ENCODE data around the gene ADGRF5. TPM values are rescaled to one million over a fixed set of nuclear protein-coding genes. Genes with fewer than 3 reads are reported as not detected.

Gene ADGRF5
- total RNA-seq, 4 donors from 2014 or later: 4.4 to 13.0 (median 8.4) TPM

DNA sequence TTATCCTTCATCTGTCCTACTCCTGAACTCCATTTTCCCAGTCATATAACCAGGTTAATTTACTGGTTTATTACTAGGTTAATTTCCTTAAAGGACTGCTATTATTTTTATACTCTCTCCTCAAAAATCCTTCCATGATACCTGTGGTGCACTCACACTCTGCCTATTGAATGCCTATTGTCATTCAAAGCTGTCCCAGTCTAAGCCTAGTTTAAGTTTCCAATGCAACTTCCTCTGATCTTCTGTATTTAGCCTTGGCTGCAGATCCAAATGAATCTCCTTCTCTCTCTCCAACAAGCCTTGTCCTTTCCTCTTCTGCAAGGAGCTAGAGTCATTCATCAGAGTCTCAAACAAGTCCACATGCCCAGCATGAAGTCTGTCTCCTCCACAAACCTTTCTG, 41.3 kb upstream of the ADGRF5 start:
- H3K27me3 ChIP-seq: peaks cover 2% of the 10 kb centered on the region

DNA sequence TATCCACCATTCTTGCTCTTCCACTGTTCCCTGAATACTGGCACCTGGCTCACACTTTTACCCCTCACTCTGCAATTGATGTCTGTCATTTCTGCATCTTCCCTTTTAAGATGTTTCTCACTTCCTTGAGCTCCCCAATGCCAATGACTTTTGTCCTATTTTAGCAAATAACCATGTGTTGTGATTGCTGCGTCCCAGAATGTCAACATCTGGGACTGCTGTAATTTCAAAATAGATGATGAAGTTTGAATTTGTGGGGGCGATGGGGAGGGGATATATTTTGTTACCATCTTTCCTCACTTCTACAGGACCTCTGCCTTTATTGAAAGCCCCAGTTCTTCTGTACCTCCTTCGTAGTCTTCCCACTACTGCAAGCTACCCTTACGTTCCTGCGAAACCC, 40.0 kb upstream of the ADGRF5 start:
- Histone ChIP-seq H3K27ac (no peak overlapping the region), H3K27me3 (peaks cover 2% of the 10 kb centered on the region), H3K9me3 (no peaks in the 10 kb centered on the region), H3K4me3 (no peak overlapping the region), H3K4me1 (no peaks in the 10 kb centered on the region), H3K36me3 (no peaks in the 10 kb centered on the region)
- WGBS: 84% methylated on average over 5 of the region's 5 CpGs
- no peak for DNase-seq (ENCODE audit: low spot score in 2 of 2)
- TF ChIP-seq, protein P1, sequence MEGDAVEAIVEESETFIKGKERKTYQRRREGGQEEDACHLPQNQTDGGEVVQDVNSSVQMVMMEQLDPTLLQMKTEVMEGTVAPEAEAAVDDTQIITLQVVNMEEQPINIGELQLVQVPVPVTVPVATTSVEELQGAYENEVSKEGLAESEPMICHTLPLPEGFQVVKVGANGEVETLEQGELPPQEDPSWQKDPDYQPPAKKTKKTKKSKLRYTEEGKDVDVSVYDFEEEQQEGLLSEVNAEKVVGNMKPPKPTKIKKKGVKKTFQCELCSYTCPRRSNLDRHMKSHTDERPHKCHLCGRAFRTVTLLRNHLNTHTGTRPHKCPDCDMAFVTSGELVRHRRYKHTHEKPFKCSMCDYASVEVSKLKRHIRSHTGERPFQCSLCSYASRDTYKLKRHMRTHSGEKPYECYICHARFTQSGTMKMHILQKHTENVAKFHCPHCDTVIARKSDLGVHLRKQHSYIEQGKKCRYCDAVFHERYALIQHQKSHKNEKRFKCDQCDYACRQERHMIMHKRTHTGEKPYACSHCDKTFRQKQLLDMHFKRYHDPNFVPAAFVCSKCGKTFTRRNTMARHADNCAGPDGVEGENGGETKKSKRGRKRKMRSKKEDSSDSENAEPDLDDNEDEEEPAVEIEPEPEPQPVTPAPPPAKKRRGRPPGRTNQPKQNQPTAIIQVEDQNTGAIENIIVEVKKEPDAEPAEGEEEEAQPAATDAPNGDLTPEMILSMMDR (IDR thresholded peaks at IDR 0.05): no peak

More for the DNA sequence above, 41.3 kb upstream of the ADGRF5 start:
- H3K36me3 ChIP-seq: no peaks in the 10 kb centered on the region
- no peak overlapping the region for H3K4me3 ChIP-seq
- H3K27ac ChIP-seq: no peak overlapping the region
- no peak for TF ChIP-seq POLR2AphosphoS5 (IDR thresholded peaks at IDR 0.05)
- no peak for TF ChIP-seq EP300 (IDR thresholded peaks at IDR 0.05)
- TF ChIP-seq POLR2A (IDR thresholded peaks at IDR 0.05): no peak
- TF ChIP-seq, protein P1 (IDR thresholded peaks at IDR 0.05): no peak
- no peak for DNase-seq (ENCODE audit: low spot score in 2 of 2)
- H3K9me3 ChIP-seq: no peaks in the 10 kb centered on the region
- no peaks in the 10 kb centered on the region for H3K4me1 ChIP-seq

DNA sequence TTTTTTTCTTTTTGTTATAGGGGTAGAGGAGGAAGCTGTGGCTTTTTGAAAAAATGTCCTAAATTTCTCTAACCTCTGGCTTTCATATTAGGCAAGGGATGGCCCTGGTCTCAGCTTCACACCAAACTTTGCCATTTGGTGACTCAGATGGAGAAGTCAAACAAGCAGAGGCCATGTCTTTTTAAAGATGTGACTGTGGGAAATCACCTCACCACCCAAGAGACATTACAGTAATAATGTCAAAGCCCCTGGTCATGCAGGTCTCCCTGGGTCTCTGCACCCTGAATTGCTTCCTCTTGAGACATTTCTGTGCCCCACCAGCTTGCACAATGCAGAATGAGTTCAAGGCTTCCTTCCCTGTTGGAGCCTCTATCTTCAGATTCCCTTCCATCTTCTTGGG, 39.5 kb upstream of the ADGRF5 start:
- H3K4me1 ChIP-seq: no peaks in the 10 kb centered on the region
- no peak for TF ChIP-seq POLR2A (IDR thresholded peaks at IDR 0.05)
- TF ChIP-seq, protein P1 (IDR thresholded peaks at IDR 0.05): no peak
- TF ChIP-seq EP300 (IDR thresholded peaks at IDR 0.05): no peak
- no peak for TF ChIP-seq POLR2AphosphoS5 (IDR thresholded peaks at IDR 0.05)
- no peak for DNase-seq (ENCODE audit: low spot score in 2 of 2)
- H3K9me3 ChIP-seq: no peaks in the 10 kb centered on the region
- H3K27ac ChIP-seq: no peak overlapping the region
- peaks cover 2% of the 10 kb centered on the region for H3K27me3 ChIP-seq
- no peak overlapping the region for H3K4me3 ChIP-seq
- no peaks in the 10 kb centered on the region for H3K36me3 ChIP-seq

DNA sequence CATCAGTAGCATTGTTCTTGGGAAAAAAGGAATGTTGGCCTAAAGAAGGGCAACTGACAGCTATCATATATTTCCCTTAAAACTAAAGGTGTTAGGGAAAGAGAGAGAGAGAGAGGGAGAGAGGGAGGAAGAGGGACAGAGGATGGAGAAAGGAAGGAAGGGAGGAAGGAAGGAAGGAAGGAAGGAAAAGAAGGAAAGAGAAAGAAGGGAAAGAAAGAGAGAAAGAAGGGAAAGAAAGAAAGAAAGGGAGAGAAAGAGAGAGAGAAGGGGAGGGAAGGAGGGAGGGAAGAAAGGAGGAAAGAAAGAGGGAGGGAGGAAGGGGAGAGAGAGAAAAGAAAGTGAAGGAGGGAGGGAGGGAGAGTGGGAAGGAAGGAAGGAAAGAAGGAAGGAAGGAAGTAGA, 37.7 kb upstream of the ADGRF5 start:
- Histone ChIP-seq H3K27ac (no peak overlapping the region), H3K9me3 (no peaks in the 10 kb centered on the region), H3K36me3 (no peaks in the 10 kb centered on the region), H3K4me1 (no peaks in the 10 kb centered on the region), H3K4me3 (no peak overlapping the region), H3K27me3 (peaks cover 2% of the 10 kb centered on the region)
- TF ChIP-seq EP300 (IDR thresholded peaks at IDR 0.05): no peak
- TF ChIP-seq, protein P1 (IDR thresholded peaks at IDR 0.05): no peak
- TF ChIP-seq POLR2AphosphoS5 (IDR thresholded peaks at IDR 0.05): no peak
- DNase-seq (ENCODE audit: low spot score in 2 of 2): no peak

DNA sequence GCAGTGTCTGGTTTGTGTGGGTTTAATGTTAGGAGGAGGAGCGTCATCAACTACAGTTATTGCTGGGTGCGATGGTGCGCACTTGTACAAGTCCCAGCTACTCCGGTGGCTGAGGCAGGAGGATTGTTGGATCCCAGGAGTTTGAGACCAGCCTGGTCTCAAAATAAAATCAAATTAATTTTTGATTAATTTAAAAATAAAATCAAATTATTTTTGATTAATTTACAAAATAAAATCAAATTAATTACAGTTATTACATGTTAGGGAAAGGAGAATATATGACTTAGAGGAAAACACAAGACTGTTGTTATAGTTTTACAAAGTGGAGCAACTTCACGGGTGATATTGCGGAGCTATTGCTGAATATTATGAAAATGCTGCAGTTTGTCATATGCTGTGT, 34.7 kb upstream of the ADGRF5 start:
- Histone ChIP-seq H3K9me3 (no peaks in the 10 kb centered on the region), H3K27ac (no peak overlapping the region), H3K36me3 (no peaks in the 10 kb centered on the region), H3K4me1 (no peaks in the 10 kb centered on the region), H3K27me3 (no peaks in the 10 kb centered on the region), H3K4me3 (no peak overlapping the region)
- TF ChIP-seq, protein P1 (IDR thresholded peaks at IDR 0.05): no peak
- TF ChIP-seq POLR2AphosphoS5 (IDR thresholded peaks at IDR 0.05) (no peak), POLR2A (IDR thresholded peaks at IDR 0.05) (no peak), EP300 (IDR thresholded peaks at IDR 0.05) (no peak)
- DNase-seq (ENCODE audit: low spot score in 2 of 2): no peak
- 95% methylated on average over 6 of the region's 6 CpGs for WGBS
